GM13977 (cell line): Measurements from ENCODE around the gene FGGY.

ENCODE experiments used
- DNase-seq: peaks from one replicate; pipeline ENCODE4 v3.0.0; 2012; ENCODE audit warnings: low spot score
- in situ Hi-C: fragments of 300-500 bp; cut with MboI; formaldehyde crosslinking; loops from one replicate; pipeline ENCODE4 v1.12.0; 2022; ENCODE audit warnings: low sequenced_read_pairs, low pct_unique_long_range_greater_than_20kb, mixed read lengths, inconsistent platforms; ENCODE audit not compliant: unreplicated experiment
- TF ChIP-seq, protein P1 (sequence below): IDR thresholded peaks from 2 replicates; pipeline ENCODE4 v1.5.1; 2012; ENCODE audit warnings: mild to moderate bottlenecking, control low read depth; ENCODE audit not compliant: insufficient read depth; ENCODE audit errors: extremely low read depth, missing control alignments

FGGY gene

DNA sequence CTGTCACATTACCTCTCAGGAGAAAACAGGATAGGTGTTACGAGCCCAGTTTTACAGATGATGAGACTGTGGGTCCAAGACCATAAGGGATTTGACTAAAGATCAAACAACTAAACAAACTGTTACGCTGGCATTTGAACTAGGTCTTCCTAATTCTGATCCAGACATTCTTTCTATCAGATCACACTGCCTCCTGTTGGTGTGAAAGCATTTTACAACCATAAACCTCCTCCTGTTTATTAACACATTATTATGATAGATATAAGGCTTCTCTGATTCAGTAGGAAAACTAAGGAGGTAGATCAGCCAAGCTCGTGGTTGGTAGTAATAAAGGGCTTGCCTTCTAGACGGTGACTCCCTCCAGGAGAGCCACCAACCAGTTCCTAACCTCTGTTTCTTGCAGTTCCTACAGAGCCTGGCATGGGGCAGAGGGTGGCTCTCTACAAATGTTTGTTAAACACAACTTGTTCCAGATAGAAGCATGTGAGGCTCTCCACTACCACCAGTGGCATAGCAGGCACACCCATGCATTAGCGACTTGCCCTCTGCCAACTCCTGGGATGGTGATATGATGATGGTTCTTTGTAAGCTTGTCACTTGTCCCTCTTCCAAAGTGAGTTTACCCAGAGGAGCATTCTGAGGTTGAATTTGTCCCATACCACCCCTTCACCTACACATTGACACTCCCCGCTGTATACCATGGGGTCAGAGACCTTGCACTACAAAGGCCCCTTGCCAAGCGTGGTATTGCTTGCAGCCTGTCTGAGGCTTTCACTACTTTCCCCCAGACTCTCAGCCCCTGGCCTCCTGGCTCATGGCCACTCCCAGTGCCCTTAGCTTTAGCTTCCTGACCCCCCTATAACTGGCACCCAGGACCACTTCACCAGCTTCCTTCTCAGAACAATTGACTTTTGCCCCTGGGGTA is 421.4 kb downstream of the FGGY start:
- no peak for DNase-seq
- TF ChIP-seq, protein P1, sequence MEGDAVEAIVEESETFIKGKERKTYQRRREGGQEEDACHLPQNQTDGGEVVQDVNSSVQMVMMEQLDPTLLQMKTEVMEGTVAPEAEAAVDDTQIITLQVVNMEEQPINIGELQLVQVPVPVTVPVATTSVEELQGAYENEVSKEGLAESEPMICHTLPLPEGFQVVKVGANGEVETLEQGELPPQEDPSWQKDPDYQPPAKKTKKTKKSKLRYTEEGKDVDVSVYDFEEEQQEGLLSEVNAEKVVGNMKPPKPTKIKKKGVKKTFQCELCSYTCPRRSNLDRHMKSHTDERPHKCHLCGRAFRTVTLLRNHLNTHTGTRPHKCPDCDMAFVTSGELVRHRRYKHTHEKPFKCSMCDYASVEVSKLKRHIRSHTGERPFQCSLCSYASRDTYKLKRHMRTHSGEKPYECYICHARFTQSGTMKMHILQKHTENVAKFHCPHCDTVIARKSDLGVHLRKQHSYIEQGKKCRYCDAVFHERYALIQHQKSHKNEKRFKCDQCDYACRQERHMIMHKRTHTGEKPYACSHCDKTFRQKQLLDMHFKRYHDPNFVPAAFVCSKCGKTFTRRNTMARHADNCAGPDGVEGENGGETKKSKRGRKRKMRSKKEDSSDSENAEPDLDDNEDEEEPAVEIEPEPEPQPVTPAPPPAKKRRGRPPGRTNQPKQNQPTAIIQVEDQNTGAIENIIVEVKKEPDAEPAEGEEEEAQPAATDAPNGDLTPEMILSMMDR: peak; percentile 45
- in situ Hi-C loops: no loop called here

DNA sequence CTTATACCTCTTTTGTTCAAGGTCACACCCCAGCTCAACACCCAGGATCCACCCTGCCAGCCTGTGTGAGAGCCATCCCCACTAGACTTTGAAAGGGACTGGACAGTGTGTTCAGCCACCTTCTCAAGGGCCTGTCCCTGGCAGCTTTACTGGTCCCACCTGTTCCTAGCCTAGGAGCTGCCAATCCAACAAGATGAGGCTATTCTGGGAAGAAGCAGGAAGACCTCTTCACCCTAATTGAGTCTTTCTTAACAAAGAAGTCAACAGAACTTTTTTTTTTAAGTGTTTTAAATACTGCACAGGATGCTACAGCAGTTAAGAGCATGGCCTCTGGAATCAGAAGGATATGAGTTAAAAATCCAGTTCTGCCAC is 422.1 kb downstream of the FGGY start:
- in situ Hi-C loops: no loop called here
- TF ChIP-seq, protein P1: no peak

DNA sequence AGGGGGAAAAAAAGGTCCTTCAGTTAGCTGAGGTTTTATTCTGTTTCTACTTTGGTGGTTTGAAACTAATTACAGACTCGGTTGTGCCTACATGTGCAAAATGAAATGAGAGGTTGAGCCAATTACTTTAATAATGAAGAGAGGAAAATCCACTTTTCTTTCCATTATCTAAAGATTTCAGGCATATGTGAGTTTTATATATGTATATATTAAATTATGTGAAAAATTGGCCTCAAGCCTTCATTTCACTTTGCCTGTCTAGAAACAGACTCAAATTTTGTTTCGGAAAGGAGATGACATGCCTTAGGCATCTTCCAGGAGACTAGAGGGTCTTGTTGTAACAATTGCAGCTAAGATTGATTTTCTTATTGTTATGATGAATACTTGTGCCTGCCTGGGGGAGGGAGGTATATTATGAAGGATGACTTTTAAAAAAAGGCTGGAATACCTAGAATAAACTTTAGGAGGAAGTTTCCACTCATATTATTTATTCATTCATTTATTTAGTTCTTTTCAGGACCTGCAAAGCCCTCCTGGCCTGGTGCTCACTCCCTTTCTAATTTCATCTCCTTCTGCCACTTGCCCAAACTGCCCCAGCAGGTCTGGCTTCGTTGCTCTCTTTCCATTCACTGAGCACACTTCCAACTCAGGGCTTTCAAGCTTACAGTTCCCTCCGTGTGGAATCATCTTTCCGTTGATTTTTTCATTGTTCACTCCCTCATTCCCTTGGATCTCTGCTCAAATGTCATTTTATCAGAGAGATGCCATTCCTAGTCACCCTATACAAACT is 423.6 kb downstream of the FGGY start:
- in situ Hi-C loops: no loop called here
- DNase-seq: no peak
- TF ChIP-seq, protein P1: no peak

More for the DNA sequence above, 422.1 kb downstream of the FGGY start:
- DNase-seq: no peak

DNA sequence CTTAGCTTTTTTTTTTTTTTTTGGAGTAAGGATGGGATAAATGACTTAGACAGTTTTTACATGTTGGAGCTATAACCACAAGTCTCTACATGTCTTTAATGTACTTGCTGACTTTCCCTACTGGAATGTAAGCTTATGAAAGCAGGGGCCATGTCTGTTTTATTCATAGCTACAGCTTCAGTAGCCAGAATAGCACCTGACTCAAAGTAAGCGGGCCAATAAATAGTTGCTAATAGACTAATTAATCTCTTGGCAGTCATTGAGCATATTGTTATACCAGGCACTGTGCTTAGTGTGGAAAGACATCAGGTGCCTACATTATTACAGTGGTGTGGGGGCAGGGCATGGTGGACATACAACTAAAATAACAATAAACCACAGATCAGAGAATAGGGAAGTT is 433.4 kb downstream of the FGGY start:
- no peak for DNase-seq
- in situ Hi-C loops: no loop called here
- TF ChIP-seq, protein P1: no peak

DNA sequence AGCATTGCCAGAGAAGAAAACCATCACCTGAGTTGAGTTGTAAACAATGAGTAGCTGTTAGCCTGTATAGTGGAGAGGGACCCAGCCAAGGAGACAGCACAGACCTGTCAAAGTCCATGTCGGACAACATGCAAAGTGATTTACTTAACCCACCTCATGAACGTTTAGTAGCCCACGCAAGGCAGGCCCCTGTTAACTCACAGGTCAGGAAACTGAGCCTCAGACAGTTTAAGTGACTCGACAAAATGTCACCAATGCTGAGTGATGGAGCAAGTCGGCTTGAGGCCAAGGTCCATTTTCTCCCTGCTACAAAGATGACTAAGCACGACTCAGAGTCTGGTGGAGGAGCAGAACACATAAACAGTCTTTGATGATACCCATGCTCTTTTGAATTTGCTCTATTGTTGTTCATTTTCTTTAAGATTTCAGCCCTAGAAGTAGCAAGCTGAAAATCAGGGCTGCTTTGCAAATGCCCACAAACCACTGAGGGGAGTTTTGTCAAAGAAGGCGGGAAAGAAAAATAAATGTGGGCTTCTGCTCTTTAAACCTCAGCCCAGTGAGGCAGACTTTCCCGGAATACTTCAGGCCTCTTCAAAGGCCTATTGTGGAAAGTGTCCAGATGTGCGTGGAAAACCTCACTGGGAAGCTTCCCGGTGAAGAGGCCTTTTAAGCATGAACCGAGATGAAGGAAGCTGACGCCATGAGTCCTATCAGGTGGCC is 434.0 kb downstream of the FGGY start:
- DNase-seq: no peak
- TF ChIP-seq, protein P1: no peak
- in situ Hi-C loops: no loop called here

DNA sequence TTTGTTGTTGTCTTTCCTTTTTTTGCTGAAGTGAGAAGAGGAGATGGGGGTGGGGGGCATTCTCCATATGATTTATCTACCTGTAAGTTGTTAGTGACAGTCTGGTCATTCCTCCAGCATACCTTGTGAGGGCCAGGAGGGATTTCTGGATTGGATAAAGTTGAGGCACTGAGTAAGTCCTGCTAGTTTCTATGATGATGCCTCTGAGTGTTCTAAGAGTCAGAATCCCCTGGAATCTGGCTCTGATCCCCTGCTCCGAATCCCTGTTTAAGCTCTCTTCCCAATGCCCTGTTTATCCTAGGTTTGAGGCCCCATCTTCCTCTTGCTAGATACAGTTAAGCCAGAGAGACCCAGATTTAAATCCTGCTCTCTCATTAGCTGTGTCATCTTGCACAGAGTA is 434.7 kb downstream of the FGGY start:
- in situ Hi-C loops: no loop called here
- TF ChIP-seq, protein P1: no peak
- no peak for DNase-seq
